Mucosa of rectum (tissue), 2 donors: Measurements from ENCODE around the gene RFX3.

Experiments
- H3K27ac ChIP-seq, 2 donors: one replicate each; pipeline ENCODE4 v1.7.0; 2013; ENCODE audit warnings: inconsistent platforms in 2 of 2, low read depth in 2 of 2, low read length in 2 of 2
- H3K27me3 ChIP-seq, 2 donors: one replicate each; pipeline ENCODE4 v1.7.0; 2013; ENCODE audit warnings: low read length in 2 of 2; ENCODE audit not compliant: control insufficient read depth in 2 of 2, insufficient read depth in 2 of 2
- H3K36me3 ChIP-seq, 2 donors: one replicate each; pipeline ENCODE4 v1.7.0; 2013; ENCODE audit warnings: low read length in 2 of 2; ENCODE audit not compliant: control insufficient read depth in 2 of 2, insufficient read depth in 2 of 2
- H3K4me1 ChIP-seq, 2 donors: one replicate each; pipeline ENCODE4 v1.7.0; 2013; ENCODE audit warnings: low read length in 2 of 2, mild to moderate bottlenecking in 1 of 2; ENCODE audit not compliant: control insufficient read depth in 2 of 2, insufficient read depth in 2 of 2
- H3K4me3 ChIP-seq, 2 donors: one replicate each; pipeline ENCODE4 v1.7.0; 2013; ENCODE audit warnings: low read length in 2 of 2
- H3K9ac ChIP-seq, 2 donors: one replicate each; pipeline ENCODE4 v1.7.0; 2013; ENCODE audit warnings: low read length in 2 of 2, low read depth in 1 of 2, mild to moderate bottlenecking in 1 of 2
- H3K9me3 ChIP-seq, 2 donors: one replicate each; pipeline ENCODE4 v1.7.0; 2013; ENCODE audit warnings: low read length in 2 of 2; ENCODE audit not compliant: control insufficient read depth in 2 of 2
- donor health status: healthy.
- donor health status: Normal muscosa, but diverticular disease.

RFX3 gene

GRCh38 chr9:3525836-3526164, at the start of gene RFX3:
RFX3 (minus strand) TSS chr9:3526001; CDS start chr9:3395588, 130,413 bp downstream.
- H3K27me3 ChIP-seq: no peaks in the 10 kb centered on the region

GRCh38 chr9:3571500-3571899, 45.7 kb upstream of the RFX3 start:
- H3K9me3 ChIP-seq: no peaks in the 10 kb centered on the region
- H3K4me1 ChIP-seq: no peaks in the 10 kb centered on the region
- H3K27ac ChIP-seq: no peak overlapping the region
- H3K4me3 ChIP-seq: no peak overlapping the region
- H3K9ac ChIP-seq: no peak overlapping the region
- H3K27me3 ChIP-seq: no peaks in the 10 kb centered on the region
- no peaks in the 10 kb centered on the region for H3K36me3 ChIP-seq

More at GRCh38 chr9:3525836-3526164, at the start of gene RFX3:
- Histone ChIP-seq H3K4me3 (peak within 1 kb of the TSS; percentile 96 to 99), H3K27ac (peak within 1 kb of the TSS; percentile 100), H3K9ac (peak within 1 kb of the TSS; percentile 99 to 100), H3K9me3 (no peaks in the 10 kb centered on the region), H3K36me3 (no peaks in the 10 kb centered on the region), H3K4me1 (peaks cover 3 to 18% of the 10 kb centered on the region in 2 donors)

GRCh38 chr9:3569529-3569928, 43.7 kb upstream of the RFX3 start:
- no peak overlapping the region for H3K4me3 ChIP-seq
- no peaks in the 10 kb centered on the region for H3K9me3 ChIP-seq
- no peaks in the 10 kb centered on the region for H3K27me3 ChIP-seq
- H3K9ac ChIP-seq: no peak overlapping the region
- no peak overlapping the region for H3K27ac ChIP-seq
- H3K36me3 ChIP-seq: no peaks in the 10 kb centered on the region
- H3K4me1 ChIP-seq: no peaks in the 10 kb centered on the region

GRCh38 chr9:3567988-3568387, 42.2 kb upstream of the RFX3 start:
- Histone ChIP-seq H3K9me3 (no peaks in the 10 kb centered on the region), H3K4me1 (no peaks in the 10 kb centered on the region), H3K4me3 (no peak overlapping the region), H3K27me3 (no peaks in the 10 kb centered on the region), H3K9ac (no peak overlapping the region), H3K27ac (no peak overlapping the region), H3K36me3 (no peaks in the 10 kb centered on the region)

GRCh38 chr9:3553076-3553765, 27.4 kb upstream of the RFX3 start:
- H3K4me1 ChIP-seq: no peaks in the 10 kb centered on the region
- H3K36me3 ChIP-seq: peaks cover 0 to 1% of the 10 kb centered on the region in 2 donors
- no peak overlapping the region for H3K4me3 ChIP-seq
- no peak overlapping the region for H3K27ac ChIP-seq
- no peaks in the 10 kb centered on the region for H3K9me3 ChIP-seq
- H3K9ac ChIP-seq: no peak overlapping the region
- no peaks in the 10 kb centered on the region for H3K27me3 ChIP-seq

- H3K4me1 ChIP-seq: no peaks in the 10 kb centered on the region
- H3K4me3 ChIP-seq: no peak overlapping the region
- no peak overlapping the region for H3K9ac ChIP-seq
- no peak overlapping the region for H3K27ac ChIP-seq
- H3K9me3 ChIP-seq: no peaks in the 10 kb centered on the region
- peaks cover 0 to 1% of the 10 kb centered on the region in 2 donors for H3K36me3 ChIP-seq
- H3K27me3 ChIP-seq: no peaks in the 10 kb centered on the region
Observed at GRCh38 chr9:3549225-3549624, 23.4 kb upstream of the RFX3 start.

- H3K4me1 ChIP-seq: no peaks in the 10 kb centered on the region
- no peaks in the 10 kb centered on the region for H3K9me3 ChIP-seq
- H3K4me3 ChIP-seq: no peak overlapping the region
- H3K27ac ChIP-seq: no peak overlapping the region
- H3K27me3 ChIP-seq: no peaks in the 10 kb centered on the region
- H3K36me3 ChIP-seq: peaks cover 0 to 1% of the 10 kb centered on the region in 2 donors
- H3K9ac ChIP-seq: no peak overlapping the region
Observed at GRCh38 chr9:3548648-3549047, 22.8 kb upstream of the RFX3 start.

GRCh38 chr9:3541206-3541605, 15.4 kb upstream of the RFX3 start:
- no peaks in the 10 kb centered on the region for H3K36me3 ChIP-seq
- H3K4me3 ChIP-seq: no peak overlapping the region
- H3K27me3 ChIP-seq: no peaks in the 10 kb centered on the region
- no peaks in the 10 kb centered on the region for H3K9me3 ChIP-seq
- H3K4me1 ChIP-seq: no peaks in the 10 kb centered on the region
- H3K27ac ChIP-seq: no peak overlapping the region
- H3K9ac ChIP-seq: no peak overlapping the region

- no peaks in the 10 kb centered on the region for H3K9me3 ChIP-seq
- H3K4me1 ChIP-seq: peaks cover 0 to 8% of the 10 kb centered on the region in 2 donors
- H3K27me3 ChIP-seq: no peaks in the 10 kb centered on the region
- H3K27ac ChIP-seq: no peak overlapping the region
- H3K4me3 ChIP-seq: peak overlapping the region in 1 of 2 donors; percentile 17
- no peaks in the 10 kb centered on the region for H3K36me3 ChIP-seq
- no peak overlapping the region for H3K9ac ChIP-seq
Observed at GRCh38 chr9:3534614-3535404, 9.0 kb upstream of the RFX3 start.

GRCh38 chr9:3532158-3532557, 6.4 kb upstream of the RFX3 start:
- Histone ChIP-seq H3K27ac (no peak overlapping the region), H3K9me3 (no peaks in the 10 kb centered on the region), H3K4me3 (no peak overlapping the region), H3K9ac (no peak overlapping the region), H3K27me3 (no peaks in the 10 kb centered on the region), H3K4me1 (peaks cover under 1 to 21% of the 10 kb centered on the region in 2 donors), H3K36me3 (no peaks in the 10 kb centered on the region)
